ENCODE data around the gene CTCFL.
A peak's percentile ranks its signal among the peaks of the same experiment; 100 is the strongest.

Gene CTCFL

DNA sequence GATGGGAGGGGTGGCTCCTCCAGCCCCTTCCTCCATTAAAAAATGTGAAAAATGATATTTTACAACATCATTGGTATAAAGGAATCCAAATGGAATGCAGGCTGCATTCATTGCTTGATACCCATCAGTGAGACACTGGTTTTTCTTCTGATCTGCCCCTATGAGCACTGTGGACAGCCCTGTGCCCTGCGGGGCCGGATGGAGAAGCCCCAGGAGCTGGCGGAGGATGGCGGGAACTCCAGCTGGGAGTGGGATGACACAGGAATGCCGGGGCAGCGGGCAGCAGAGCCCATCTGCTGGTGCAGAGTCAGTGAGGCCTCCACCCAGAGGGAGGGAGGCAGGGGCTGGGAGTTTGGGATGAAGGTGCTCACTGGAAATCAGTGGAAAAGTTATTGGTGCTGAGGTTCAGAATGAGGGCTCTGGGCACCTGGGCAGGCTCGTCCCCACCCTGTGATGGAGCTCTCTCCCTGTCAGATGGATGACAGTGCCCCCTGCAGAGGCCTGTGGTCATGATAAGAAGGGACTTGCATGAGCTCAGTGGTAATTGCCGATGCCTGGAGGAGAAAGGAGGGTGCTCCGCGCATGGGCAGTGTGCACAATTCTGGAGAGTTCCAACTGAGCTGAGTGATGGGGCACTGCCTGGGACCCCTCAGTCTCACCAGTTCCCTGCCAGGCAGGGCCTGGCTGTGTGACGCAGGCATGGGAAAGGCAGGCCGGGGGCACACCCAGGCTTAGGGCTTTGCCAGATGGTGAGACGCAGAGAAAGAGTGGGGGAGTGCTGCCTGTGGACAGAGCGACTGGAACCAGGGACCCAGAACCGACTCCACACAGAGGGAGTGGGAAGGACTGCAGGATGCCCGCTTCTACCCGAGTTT, 23.2 kb downstream of the CTCFL start:
- peak; percentile 15 for DNase-seq (ENCODE audit: low read depth, low spot score)
- H3K4me3 ChIP-seq (ENCODE audit: low read depth, low read length): no peak overlapping the region
- in situ Hi-C loops (cut with HindIII; ENCODE audit: low sequenced_read_pairs): no loop called here
- TF ChIP-seq, protein P1, sequence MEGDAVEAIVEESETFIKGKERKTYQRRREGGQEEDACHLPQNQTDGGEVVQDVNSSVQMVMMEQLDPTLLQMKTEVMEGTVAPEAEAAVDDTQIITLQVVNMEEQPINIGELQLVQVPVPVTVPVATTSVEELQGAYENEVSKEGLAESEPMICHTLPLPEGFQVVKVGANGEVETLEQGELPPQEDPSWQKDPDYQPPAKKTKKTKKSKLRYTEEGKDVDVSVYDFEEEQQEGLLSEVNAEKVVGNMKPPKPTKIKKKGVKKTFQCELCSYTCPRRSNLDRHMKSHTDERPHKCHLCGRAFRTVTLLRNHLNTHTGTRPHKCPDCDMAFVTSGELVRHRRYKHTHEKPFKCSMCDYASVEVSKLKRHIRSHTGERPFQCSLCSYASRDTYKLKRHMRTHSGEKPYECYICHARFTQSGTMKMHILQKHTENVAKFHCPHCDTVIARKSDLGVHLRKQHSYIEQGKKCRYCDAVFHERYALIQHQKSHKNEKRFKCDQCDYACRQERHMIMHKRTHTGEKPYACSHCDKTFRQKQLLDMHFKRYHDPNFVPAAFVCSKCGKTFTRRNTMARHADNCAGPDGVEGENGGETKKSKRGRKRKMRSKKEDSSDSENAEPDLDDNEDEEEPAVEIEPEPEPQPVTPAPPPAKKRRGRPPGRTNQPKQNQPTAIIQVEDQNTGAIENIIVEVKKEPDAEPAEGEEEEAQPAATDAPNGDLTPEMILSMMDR (IDR thresholded peaks at IDR 0.05; ENCODE audit: low read depth, low read length): no peak

DNA sequence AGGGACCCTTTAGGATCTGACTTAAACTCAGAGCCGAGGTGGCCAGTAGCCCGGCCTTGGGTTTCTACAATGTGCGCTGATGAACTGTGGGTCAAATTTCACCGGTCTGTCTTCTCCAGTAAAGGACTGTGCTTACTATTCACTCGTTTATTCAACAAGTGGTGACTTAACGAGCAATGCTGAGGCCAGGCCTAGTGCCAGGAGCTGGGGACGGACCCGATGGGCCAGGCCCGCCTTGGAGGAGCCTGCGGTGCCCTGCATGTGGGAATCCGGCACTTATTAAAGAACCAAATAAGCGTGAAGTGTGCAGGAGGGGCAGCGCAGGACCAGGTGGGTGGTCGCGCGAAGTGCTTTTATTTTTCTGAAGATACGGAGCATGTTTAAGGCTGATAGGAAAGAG, 24.0 kb downstream of the CTCFL start:
- TF ChIP-seq, protein P1 (IDR thresholded peaks at IDR 0.05; ENCODE audit: low read depth, low read length): no peak
- DNase-seq (ENCODE audit: low read depth, low spot score): no peak
- H3K4me3 ChIP-seq (ENCODE audit: low read depth, low read length): no peak overlapping the region
- in situ Hi-C loops (cut with HindIII; ENCODE audit: low sequenced_read_pairs): no loop called here

GRCh38 chr20:57500235-57500634, 24.7 kb downstream of the CTCFL start:
- no peak for DNase-seq (ENCODE audit: low read depth, low spot score)
- H3K4me3 ChIP-seq (ENCODE audit: low read depth, low read length): no peak overlapping the region
- TF ChIP-seq, protein P1 (IDR thresholded peaks at IDR 0.05; ENCODE audit: low read depth, low read length): no peak
- in situ Hi-C loops (cut with HindIII; ENCODE audit: low sequenced_read_pairs): no loop called here

- TF ChIP-seq, protein P1 (IDR thresholded peaks at IDR 0.05; ENCODE audit: low read depth, low read length): no peak
- in situ Hi-C loops (cut with HindIII; ENCODE audit: low sequenced_read_pairs): no loop called here
- no peak for DNase-seq (ENCODE audit: low read depth, low spot score)
- H3K4me3 ChIP-seq (ENCODE audit: low read depth, low read length): no peak overlapping the region
Observed at GRCh38 chr20:57499676-57500075, 25.3 kb downstream of the CTCFL start.

DNA sequence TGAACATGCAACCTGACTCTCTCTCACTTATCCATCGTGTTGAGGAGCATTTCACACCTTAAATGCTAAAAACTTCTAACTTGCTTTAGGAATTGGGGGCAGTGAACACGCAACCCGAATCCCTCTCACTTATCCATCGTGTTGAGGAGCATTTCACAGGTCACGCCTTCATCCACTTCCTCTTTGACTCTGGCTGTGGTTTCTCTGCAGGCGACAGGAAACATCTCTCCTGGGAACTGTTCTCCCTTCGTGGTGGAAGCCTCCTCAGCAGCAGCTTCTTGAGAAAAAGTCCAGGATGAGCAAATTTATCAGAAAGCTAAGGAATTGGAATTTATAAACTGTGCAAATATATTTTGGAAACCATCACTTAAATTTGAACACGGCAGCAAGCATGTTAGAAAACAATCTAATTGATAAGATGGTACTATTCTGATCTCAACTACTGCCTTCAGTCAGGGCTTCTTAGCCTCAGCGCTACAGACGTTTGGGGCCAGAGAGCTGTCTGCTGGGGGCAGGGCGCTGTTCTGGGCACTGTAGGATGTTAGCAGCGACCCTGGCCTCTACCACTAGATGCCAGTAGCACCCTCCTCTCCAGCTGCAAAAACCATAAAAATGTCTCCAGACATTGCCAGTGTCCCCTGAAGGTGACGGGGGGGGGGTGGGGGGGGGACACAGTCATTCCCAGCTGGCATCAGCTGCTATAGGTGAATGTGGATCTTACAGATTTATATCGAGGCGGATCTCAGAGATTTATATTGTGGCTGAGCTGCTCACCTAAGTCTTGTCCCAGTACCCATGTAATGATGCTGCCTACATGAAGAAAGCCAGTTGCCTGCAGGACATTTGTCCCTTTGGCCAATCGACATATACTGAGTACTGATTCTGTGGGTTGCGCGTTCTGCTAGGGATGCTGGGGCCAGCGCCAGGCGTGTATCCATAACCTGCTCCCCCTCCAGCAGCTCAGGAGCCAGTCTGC, 26.2 kb downstream of the CTCFL start:
- TF ChIP-seq, protein P1 (IDR thresholded peaks at IDR 0.05; ENCODE audit: low read depth, low read length): peak; percentile 39
- in situ Hi-C loops (cut with HindIII; ENCODE audit: low sequenced_read_pairs): no loop called here
- no peak overlapping the region for H3K4me3 ChIP-seq (ENCODE audit: low read depth, low read length)
- peak; percentile 6 for DNase-seq (ENCODE audit: low read depth, low spot score)

DNA sequence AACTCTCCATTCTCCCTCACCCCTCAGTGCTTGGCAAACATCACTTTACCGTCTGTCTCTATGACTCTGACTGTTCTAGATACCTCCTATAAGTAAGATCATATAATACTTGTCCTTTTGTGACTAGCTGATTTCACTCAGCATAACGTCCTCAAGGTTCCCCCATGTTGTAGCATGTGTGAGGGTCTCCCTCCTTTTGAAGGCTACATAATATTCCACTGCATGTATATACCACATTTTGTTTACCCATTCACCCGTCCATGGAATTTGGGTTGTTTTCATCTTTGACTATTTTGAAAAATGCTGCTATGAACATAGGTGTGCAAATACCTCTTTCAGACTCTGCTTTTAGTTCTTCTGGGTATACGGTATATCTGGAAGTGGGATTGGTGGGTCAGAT, 28.3 kb downstream of the CTCFL start:
- TF ChIP-seq, protein P1 (IDR thresholded peaks at IDR 0.05; ENCODE audit: low read depth, low read length): no peak
- no peak overlapping the region for H3K4me3 ChIP-seq (ENCODE audit: low read depth, low read length)
- no peak for DNase-seq (ENCODE audit: low read depth, low spot score)
- in situ Hi-C loops (cut with HindIII; ENCODE audit: low sequenced_read_pairs): no loop called here

Data from astrocyte of the spinal cord (primary cell).